Activated T-cell treated with anti-CD3 and anti-CD28 coated beads, Interleukin-2, amount 50 U/mL, for 24 hours (primary cell): ENCODE results near the gene C13orf46.
A peak's percentile ranks its signal among the peaks of the same experiment; 100 is the strongest.
"Not testable (repeated sequence)": the region's sequence is repeated elsewhere in the genome, so short reads cannot be mapped to it uniquely, and the experiment has no call there.

ENCODE experiments used
- DNase-seq: peaks from one replicate; pipeline ENCODE4 v3.0.0-alpha.2; 2020
- H3K27ac Mint-ChIP-seq: 2 replicates; pipeline ENCODE4 v1.8.0; 2020; ENCODE audit warnings: mild to moderate bottlenecking, mixed read lengths
- H3K27me3 Mint-ChIP-seq: 2 replicates; pipeline ENCODE4 v1.8.0; 2020; ENCODE audit warnings: mixed read lengths
- H3K36me3 Mint-ChIP-seq: 2 replicates; pipeline ENCODE4 v1.8.0; 2020; ENCODE audit warnings: low read depth, mixed read lengths
- H3K4me1 Mint-ChIP-seq: 2 replicates; pipeline ENCODE4 v1.8.0; 2020; ENCODE audit warnings: low read depth, mixed read lengths
- H3K4me3 Mint-ChIP-seq: 2 replicates; pipeline ENCODE4 v1.8.0; 2020; ENCODE audit warnings: mild to moderate bottlenecking, moderate library complexity, mixed read lengths
- H3K9me3 Mint-ChIP-seq: 2 replicates; pipeline ENCODE4 v1.8.0; 2020; ENCODE audit warnings: mixed read lengths

The C13orf46 gene

GRCh38 chr13:113991191-113991669 is 17.4 kb upstream of the C13orf46 start:
- Mint-ChIP-seq H3K27ac (no peak overlapping the region), H3K4me1 (peaks cover 7% of the 10 kb centered on the region), H3K36me3 (peaks cover 59% of the 10 kb centered on the region), H3K4me3 (no peak overlapping the region), H3K9me3 (no peaks in the 10 kb centered on the region), H3K27me3 (no peaks in the 10 kb centered on the region)
- DNase-seq = no peak

GRCh38 chr13:113990321-113990837 is 16.5 kb upstream of the C13orf46 start:
- peaks cover 7% of the 10 kb centered on the region for H3K4me1 Mint-ChIP-seq
- H3K27me3 Mint-ChIP-seq = no peaks in the 10 kb centered on the region
- DNase-seq = no peak
- H3K27ac Mint-ChIP-seq = peak overlapping the region; percentile 84
- peaks cover 59% of the 10 kb centered on the region for H3K36me3 Mint-ChIP-seq
- H3K4me3 Mint-ChIP-seq = no peak overlapping the region
- H3K9me3 Mint-ChIP-seq = no peaks in the 10 kb centered on the region

- Mint-ChIP-seq H3K36me3 (peaks cover 53% of the 10 kb centered on the region), H3K9me3 (no peaks in the 10 kb centered on the region), H3K27me3 (no peaks in the 10 kb centered on the region), H3K27ac (peak overlapping the region; percentile 84), H3K4me3 (no peak overlapping the region), H3K4me1 (peaks cover 7% of the 10 kb centered on the region)
- no peak for DNase-seq
Measured at GRCh38 chr13:113989585-113990300, 15.9 kb upstream of the C13orf46 start.

GRCh38 chr13:113988859-113989258 is 15.0 kb upstream of the C13orf46 start:
- H3K4me3 Mint-ChIP-seq = not testable (repeated sequence)

GRCh38 chr13:113982296-113982661 is 8.4 kb upstream of the C13orf46 start:
- Mint-ChIP-seq H3K4me3 (no peak overlapping the region), H3K27me3 (no peaks in the 10 kb centered on the region), H3K27ac (peak overlapping the region; percentile 40), H3K36me3 (peaks cover 55% of the 10 kb centered on the region), H3K9me3 (no peaks in the 10 kb centered on the region), H3K4me1 (no peaks in the 10 kb centered on the region)
- DNase-seq = no peak

More at GRCh38 chr13:113988859-113989258, 15.0 kb upstream of the C13orf46 start:
- not testable (repeated sequence) for H3K27me3 Mint-ChIP-seq, H3K9me3 Mint-ChIP-seq, H3K4me1 Mint-ChIP-seq, DNase-seq
- peak overlapping the region; percentile 11 for H3K27ac Mint-ChIP-seq
- peaks cover 44% of the 10 kb centered on the region for H3K36me3 Mint-ChIP-seq

GRCh38 chr13:113981611-113982295 is 7.9 kb upstream of the C13orf46 start:
- Mint-ChIP-seq H3K36me3 (peaks cover 60% of the 10 kb centered on the region), H3K4me1 (no peaks in the 10 kb centered on the region), H3K27ac (no peak overlapping the region), H3K4me3 (no peak overlapping the region), H3K27me3 (no peaks in the 10 kb centered on the region), H3K9me3 (no peaks in the 10 kb centered on the region)
- DNase-seq = no peak

GRCh38 chr13:113981194-113981605 is 7.3 kb upstream of the C13orf46 start:
- Mint-ChIP-seq H3K27ac (peak overlapping the region; percentile 15), H3K4me3 (no peak overlapping the region), H3K4me1 (no peaks in the 10 kb centered on the region), H3K9me3 (no peaks in the 10 kb centered on the region), H3K27me3 (no peaks in the 10 kb centered on the region), H3K36me3 (peaks cover 65% of the 10 kb centered on the region)
- no peak for DNase-seq

- no peak overlapping the region for H3K4me3 Mint-ChIP-seq
- no peaks in the 10 kb centered on the region for H3K9me3 Mint-ChIP-seq
- peak overlapping the region; percentile 15 for H3K27ac Mint-ChIP-seq
- no peak for DNase-seq
- H3K36me3 Mint-ChIP-seq = peaks cover 69% of the 10 kb centered on the region
- no peaks in the 10 kb centered on the region for H3K27me3 Mint-ChIP-seq
- peaks cover 2% of the 10 kb centered on the region for H3K4me1 Mint-ChIP-seq
Measured at GRCh38 chr13:113980489-113981064, 6.7 kb upstream of the C13orf46 start.

GRCh38 chr13:113979791-113980471 is 6.1 kb upstream of the C13orf46 start:
- H3K4me3 Mint-ChIP-seq = no peak overlapping the region
- H3K4me1 Mint-ChIP-seq = peaks cover 2% of the 10 kb centered on the region
- no peak for DNase-seq
- no peaks in the 10 kb centered on the region for H3K27me3 Mint-ChIP-seq
- no peaks in the 10 kb centered on the region for H3K9me3 Mint-ChIP-seq
- H3K27ac Mint-ChIP-seq = no peak overlapping the region
- H3K36me3 Mint-ChIP-seq = peaks cover 73% of the 10 kb centered on the region

- DNase-seq = no peak
- Mint-ChIP-seq H3K27me3 (no peaks in the 10 kb centered on the region), H3K36me3 (peaks cover 81% of the 10 kb centered on the region), H3K4me3 (no peak overlapping the region), H3K27ac (no peak overlapping the region), H3K9me3 (no peaks in the 10 kb centered on the region), H3K4me1 (peaks cover 2% of the 10 kb centered on the region)
Measured at GRCh38 chr13:113978741-113979481, 5.0 kb upstream of the C13orf46 start.

GRCh38 chr13:113977976-113978375 is 4.1 kb upstream of the C13orf46 start:
- peaks cover 88% of the 10 kb centered on the region for H3K36me3 Mint-ChIP-seq
- H3K4me1 Mint-ChIP-seq = peaks cover 2% of the 10 kb centered on the region
- no peaks in the 10 kb centered on the region for H3K9me3 Mint-ChIP-seq

GRCh38 chr13:113976711-113977684 is 3.1 kb upstream of the C13orf46 start:
- Mint-ChIP-seq H3K9me3 (no peaks in the 10 kb centered on the region), H3K36me3 (peaks cover 83% of the 10 kb centered on the region), H3K4me1 (peaks cover 2% of the 10 kb centered on the region), H3K4me3 (no peak overlapping the region), H3K27me3 (no peaks in the 10 kb centered on the region), H3K27ac (peak overlapping the region; percentile 63)
- no peak for DNase-seq

More at GRCh38 chr13:113977976-113978375, 4.1 kb upstream of the C13orf46 start:
- Mint-ChIP-seq H3K27me3 (no peaks in the 10 kb centered on the region), H3K27ac (no peak overlapping the region), H3K4me3 (no peak overlapping the region)
- DNase-seq = no peak

GRCh38 chr13:113975416-113975815 is 1.5 kb upstream of the C13orf46 start:
- no peak for DNase-seq
- Mint-ChIP-seq H3K9me3 (no peaks in the 10 kb centered on the region), H3K27me3 (no peaks in the 10 kb centered on the region), H3K36me3 (peaks cover 80% of the 10 kb centered on the region), H3K27ac (no peak overlapping the region), H3K4me1 (peaks cover 2% of the 10 kb centered on the region), H3K4me3 (no peak overlapping the region)
